CD4-positive, alpha-beta memory T cell (primary cell): ENCODE results near the gene PRRX1. TPM values are rescaled to one million over a fixed set of nuclear protein-coding genes. Genes with fewer than 3 reads are reported as not detected.
A peak's percentile ranks its signal among the peaks of the same experiment; 100 is the strongest.

ENCODE experiments used
- CTCF ChIA-PET: fragments of 350-600 bp; sonication (Branson Sonifier 250); formaldehyde crosslinking; loops from one replicate; lab custom pipeline; 2021; ENCODE audit warnings: inconsistent platforms; ENCODE audit not compliant: partially characterized antibody; lab: Charles Lee
- POLR2A ChIA-PET: fragments of 350-600 bp; sonication (Branson Sonifier 250); formaldehyde crosslinking; loops from one replicate; lab custom pipeline; 2021; ENCODE audit not compliant: partially characterized antibody; lab: Charles Lee
- DNase-seq, 5 donors: peaks; one replicate each; pipeline versions ENCODE4 v3.0.0 to v3.0.0-alpha.2; 2020 to 2022; ENCODE audit warnings: mixed read lengths in 1 of 5
- H3K27ac ChIP-seq: one replicate; pipeline ENCODE4 v1.7.0; 2013; ENCODE audit warnings: low read depth, low read length
- H3K27me3 ChIP-seq: 2 replicates; pipeline ENCODE4 v1.7.0; 2013; ENCODE audit warnings: mild to moderate bottlenecking, low read length, moderate library complexity; ENCODE audit not compliant: insufficient read depth
- H3K36me3 ChIP-seq: 2 replicates; pipeline ENCODE4 v1.7.0; 2013; ENCODE audit warnings: mild to moderate bottlenecking, low read length, moderate library complexity; ENCODE audit not compliant: insufficient read depth
- H3K4me1 ChIP-seq: 2 replicates; pipeline ENCODE4 v1.7.0; 2013; ENCODE audit warnings: mild to moderate bottlenecking, low read length, moderate library complexity; ENCODE audit not compliant: insufficient read depth
- H3K4me3 ChIP-seq, 2 donors: one replicate each; pipeline ENCODE4 v1.7.0; 2013; ENCODE audit warnings: low read length in 2 of 2, mild to moderate bottlenecking in 1 of 2
- H3K9me3 ChIP-seq, 2 donors: one replicate each; pipeline ENCODE4 v1.7.0; 2013; ENCODE audit warnings: low read length in 2 of 2, control low read depth in 1 of 2; ENCODE audit not compliant: control insufficient read depth in 1 of 2
- H3K27ac Mint-ChIP-seq, 7 donors: one replicate each; pipeline ENCODE4 v1.8.0; 2020 to 2021; ENCODE audit warnings: mixed read lengths in 7 of 7, mild to moderate bottlenecking in 6 of 7, inconsistent platforms in 3 of 7, moderate library complexity in 3 of 7
- H3K27me3 Mint-ChIP-seq, 2 donors: one replicate each; pipeline ENCODE4 v1.8.0; 2020 to 2021; ENCODE audit warnings: mixed read lengths in 2 of 2
- H3K36me3 Mint-ChIP-seq, 2 donors: one replicate each; pipeline ENCODE4 v1.8.0; 2020 to 2021; ENCODE audit warnings: mixed read lengths in 2 of 2, inconsistent platforms in 1 of 2, mild to moderate bottlenecking in 1 of 2
- H3K4me1 Mint-ChIP-seq, 4 donors: one replicate each; pipeline ENCODE4 v1.8.0; 2020 to 2021; ENCODE audit warnings: mixed read lengths in 4 of 4, mild to moderate bottlenecking in 1 of 4
- H3K4me3 Mint-ChIP-seq, 8 donors: one replicate each; pipeline ENCODE4 v1.8.0; 2020 to 2021; ENCODE audit warnings: mixed read lengths in 8 of 8, mild to moderate bottlenecking in 7 of 8, moderate library complexity in 6 of 8, inconsistent platforms in 3 of 8
- H3K9me3 Mint-ChIP-seq, 8 donors: one replicate each; pipeline ENCODE4 v1.8.0; 2020 to 2021; ENCODE audit warnings: mixed read lengths in 8 of 8, mild to moderate bottlenecking in 5 of 8, inconsistent platforms in 3 of 8, moderate library complexity in 1 of 8
- intact Hi-C: fragments of 100-400 bp; cut with micrococcal nuclease; formaldehyde crosslinking; loops from one replicate; pipeline ENCODE4 v1.15.1; 2023
- polyA plus RNA-seq, 2 donors: library from polyadenylated mRNA; unstranded; fragments of 300-500 nt; fragmentation: Illumina TruSeq; gene quantifications; one replicate each; pipeline ENCODE4 v1.2.3, GENCODE V29; 2021
- total RNA-seq, 2 experiments: library from RNA; stranded (reverse); gene quantifications; one replicate each; pipeline ENCODE4 v1.2.3, GENCODE V29; 2021

The PRRX1 gene
- total and polyA plus RNA-seq, 4 experiments from 2014 or later = not detected

DNA sequence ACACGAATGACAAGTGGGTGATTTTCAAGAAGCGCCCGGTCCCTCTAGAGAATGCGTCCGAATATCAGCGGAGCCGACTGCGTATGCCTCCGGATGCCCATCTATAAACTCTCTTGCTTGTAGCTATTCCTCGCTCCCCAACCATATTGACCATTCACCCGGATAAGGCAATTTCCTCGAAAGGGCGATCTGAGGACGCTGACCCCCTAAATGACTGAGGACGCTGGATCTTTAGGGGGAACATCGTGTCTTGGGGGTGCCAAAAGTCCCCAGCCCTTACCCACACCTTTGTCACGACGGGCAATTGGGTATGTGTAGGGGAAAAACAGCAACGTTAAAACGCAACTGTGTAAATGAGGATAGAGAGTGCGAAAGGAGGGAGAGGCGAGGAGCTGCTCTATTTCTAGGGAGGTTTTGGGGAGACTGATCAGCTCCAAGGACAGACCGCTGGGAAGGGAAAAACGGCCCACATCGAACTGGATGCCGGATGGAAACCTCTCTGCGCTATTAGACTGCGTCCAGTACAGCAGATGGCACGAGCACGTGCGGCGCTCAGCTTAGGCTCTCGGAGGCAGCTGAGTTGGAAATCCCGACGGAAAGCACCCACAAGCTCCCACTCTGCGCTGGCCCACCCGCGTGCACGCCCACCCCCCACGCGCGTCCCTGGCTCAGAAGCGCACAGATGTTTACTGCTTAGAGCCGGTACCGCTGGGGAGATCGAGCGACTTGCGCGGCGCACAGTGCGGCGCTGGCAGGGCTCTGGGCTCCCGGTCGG lies 2.9 kb upstream of the PRRX1 start:
- DNase-seq = no peak
- Mint-ChIP-seq H3K36me3 (no peaks in the 10 kb centered on the region), H3K4me1 (peaks cover 9 to 34% (median 21%) of the 10 kb centered on the region in 4 donors), H3K27me3 (peaks cover 55 to 59% of the 10 kb centered on the region in 2 donors), H3K9me3 (peaks cover 0 to 2% (median 0%) of the 10 kb centered on the region in 8 donors), H3K27ac (no peak overlapping the region), H3K4me3 (peak overlapping the region in 4 of 8 donors; percentile 30 to 53 (median 44))
- Histone ChIP-seq H3K4me1 (peaks cover 10% of the 10 kb centered on the region), H3K9me3 (no peaks in the 10 kb centered on the region), H3K27me3 (peaks cover 19% of the 10 kb centered on the region), H3K36me3 (no peaks in the 10 kb centered on the region), H3K4me3 (no peak overlapping the region), H3K27ac (no peak overlapping the region)
- CTCF ChIA-PET = no interaction called here
- intact Hi-C loops = no loop called here
- POLR2A ChIA-PET = no interaction called here

DNA sequence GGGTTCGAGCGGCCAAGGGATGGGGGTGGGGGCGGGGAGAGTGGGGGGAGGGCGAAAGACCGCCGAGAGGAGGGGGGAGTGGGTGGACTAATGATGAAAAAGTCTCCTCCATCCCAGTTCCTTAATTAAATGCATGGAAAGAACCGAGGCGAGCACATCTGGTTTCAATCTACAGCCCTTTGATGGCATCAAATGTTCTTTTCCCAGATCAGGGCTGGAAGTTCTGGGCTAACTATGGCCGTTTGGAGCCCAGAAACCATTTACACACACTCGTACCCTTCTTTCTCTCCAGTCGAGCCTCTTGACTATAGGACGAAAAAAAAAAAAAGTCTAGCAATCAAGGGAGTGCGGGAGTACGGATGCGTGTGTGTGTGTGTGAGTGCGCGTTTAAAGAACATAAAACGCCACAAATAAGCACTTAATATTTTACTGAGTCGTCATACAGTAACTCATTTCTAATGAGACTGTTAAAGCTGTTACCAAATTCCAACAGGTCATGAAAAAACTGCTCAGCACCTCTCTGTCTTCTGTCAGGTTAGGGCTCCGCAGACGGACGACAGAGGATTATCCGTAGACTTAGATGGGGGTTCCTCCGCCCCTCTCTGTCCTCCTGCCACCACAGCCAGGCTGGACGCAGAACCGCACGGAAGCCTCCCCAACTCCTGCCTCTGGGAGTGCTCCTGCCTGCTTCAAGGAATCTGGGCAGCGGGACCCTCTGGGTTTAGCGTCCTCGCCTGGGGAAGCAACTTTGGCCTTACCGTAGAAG lies 2.1 kb upstream of the PRRX1 start:
- intact Hi-C loops = no loop called here
- Histone ChIP-seq H3K4me3 (no peak overlapping the region), H3K4me1 (peaks cover 10% of the 10 kb centered on the region), H3K27me3 (peaks cover 19% of the 10 kb centered on the region), H3K36me3 (no peaks in the 10 kb centered on the region), H3K9me3 (no peaks in the 10 kb centered on the region), H3K27ac (no peak overlapping the region)
- POLR2A ChIA-PET = no interaction called here
- peak overlapping the region in 3 of 8 donors; percentile 29 to 54 (median 43) for H3K4me3 Mint-ChIP-seq
- peaks cover 11 to 39% (median 24%) of the 10 kb centered on the region in 4 donors for H3K4me1 Mint-ChIP-seq
- H3K27ac Mint-ChIP-seq = no peak overlapping the region
- no peak for DNase-seq
- peaks cover 60 to 62% of the 10 kb centered on the region in 2 donors for H3K27me3 Mint-ChIP-seq
- peaks cover 0 to 2% (median 0%) of the 10 kb centered on the region in 8 donors for H3K9me3 Mint-ChIP-seq
- no peaks in the 10 kb centered on the region for H3K36me3 Mint-ChIP-seq
- CTCF ChIA-PET = no interaction called here

DNA sequence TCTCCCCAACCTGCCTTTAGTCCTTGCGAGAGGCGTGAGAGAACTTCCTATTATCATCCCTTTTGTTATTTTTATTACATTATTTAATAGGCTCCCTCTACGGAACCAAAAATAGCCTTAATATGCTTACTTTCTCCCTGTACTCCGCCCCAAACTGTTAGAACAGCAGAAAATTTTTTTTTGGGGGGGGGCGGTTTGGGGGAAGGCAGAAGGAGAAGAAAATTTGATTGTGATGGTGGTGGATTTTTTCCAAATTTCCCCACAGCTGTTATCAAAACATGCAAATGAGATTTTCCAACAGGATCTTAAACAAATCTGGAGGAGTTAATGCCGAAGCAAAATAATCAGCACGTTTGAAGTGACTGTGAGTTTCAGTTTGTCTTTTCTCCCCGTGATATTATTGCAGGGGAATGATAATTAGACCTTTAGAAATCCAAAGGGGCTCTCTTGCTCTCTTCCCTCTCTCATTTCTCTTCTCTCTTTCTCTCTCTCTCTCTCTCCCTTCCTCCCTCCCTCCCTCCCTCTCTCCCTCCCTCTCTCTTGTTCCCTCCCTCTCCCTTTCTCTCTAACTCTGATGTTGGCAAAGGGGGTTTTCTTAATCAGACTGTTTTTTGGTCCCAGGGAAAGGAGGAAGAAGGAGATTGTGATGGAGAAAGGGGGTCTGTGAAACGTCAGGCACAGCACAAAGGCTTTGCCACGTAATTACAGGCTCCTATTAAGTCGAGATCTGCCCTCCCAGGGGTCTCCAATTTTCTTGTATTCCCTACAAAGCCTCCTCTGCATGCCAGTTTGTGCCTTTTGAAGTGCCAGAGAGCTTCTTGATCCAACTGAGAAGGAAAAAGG lies 1.1 kb upstream of the PRRX1 start:
- CTCF ChIA-PET = no interaction called here
- H3K27me3 ChIP-seq = peaks cover 25% of the 10 kb centered on the region
- peaks cover 0 to 3% (median 0%) of the 10 kb centered on the region in 8 donors for H3K9me3 Mint-ChIP-seq

DNA sequence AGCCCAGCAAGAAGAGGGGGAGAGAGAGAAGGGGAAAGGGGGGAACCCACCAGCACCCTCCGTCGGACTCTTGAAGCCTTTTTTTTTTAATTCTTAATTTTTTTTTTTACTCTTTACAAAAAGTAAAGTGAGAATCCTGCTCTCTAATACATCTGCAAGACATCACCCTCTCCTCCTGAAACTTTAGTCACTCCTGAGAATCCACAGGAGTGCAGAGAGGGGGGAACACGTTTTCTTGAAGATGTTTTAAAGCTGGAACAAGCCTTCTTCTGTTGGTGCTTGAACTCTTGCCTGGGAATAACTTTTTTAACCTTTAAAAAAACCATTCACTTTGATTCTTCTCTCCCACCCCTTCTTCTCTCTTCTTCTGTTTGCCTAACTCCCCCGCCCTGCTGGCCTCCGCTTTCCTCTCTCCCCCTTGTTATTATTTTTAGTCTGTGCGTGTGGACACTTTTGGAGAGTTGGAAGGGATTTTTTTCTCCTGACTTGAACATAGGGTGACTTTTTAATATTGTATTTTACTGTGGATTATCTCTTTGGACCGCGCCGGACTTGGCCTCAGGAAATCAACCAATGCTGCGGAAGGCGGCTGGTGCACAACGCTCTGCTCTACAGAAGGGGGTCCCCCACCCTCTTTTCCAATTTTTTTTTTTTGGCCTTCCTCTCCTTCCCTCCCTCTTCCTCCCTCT lies 383 bp upstream of the PRRX1 start:
- Mint-ChIP-seq H3K4me3 (peak overlapping the region in 5 of 8 donors; percentile 20 to 59 (median 39)), H3K4me1 (peaks cover 20 to 53% (median 36%) of the 10 kb centered on the region in 4 donors), H3K27ac (no peak overlapping the region), H3K9me3 (peaks cover 0 to 3% (median 0%) of the 10 kb centered on the region in 8 donors), H3K36me3 (no peaks in the 10 kb centered on the region), H3K27me3 (peaks cover 66 to 68% of the 10 kb centered on the region in 2 donors)
- Histone ChIP-seq H3K9me3 (no peaks in the 10 kb centered on the region), H3K36me3 (no peaks in the 10 kb centered on the region), H3K27ac (no peak overlapping the region), H3K4me1 (peaks cover 10% of the 10 kb centered on the region), H3K27me3 (peaks cover 27% of the 10 kb centered on the region), H3K4me3 (no peak overlapping the region)
- ChIA-PET CTCF (no interaction called here), POLR2A (no interaction called here)
- intact Hi-C loops = no loop called here
- no peak for DNase-seq

More for the DNA sequence above, 1.1 kb upstream of the PRRX1 start:
- H3K36me3 Mint-ChIP-seq = no peaks in the 10 kb centered on the region
- POLR2A ChIA-PET = no interaction called here
- Histone ChIP-seq H3K4me3 (no peak overlapping the region), H3K27ac (no peak overlapping the region), H3K4me1 (peaks cover 10% of the 10 kb centered on the region), H3K9me3 (no peaks in the 10 kb centered on the region), H3K36me3 (no peaks in the 10 kb centered on the region)
- no peak overlapping the region for H3K27ac Mint-ChIP-seq
- intact Hi-C loops = no loop called here
- H3K4me3 Mint-ChIP-seq = peak overlapping the region in 4 of 8 donors; percentile 14 to 54 (median 43)
- H3K4me1 Mint-ChIP-seq = peaks cover 13 to 45% (median 29%) of the 10 kb centered on the region in 4 donors
- H3K27me3 Mint-ChIP-seq = peaks cover 62 to 67% of the 10 kb centered on the region in 2 donors
- no peak for DNase-seq

DNA sequence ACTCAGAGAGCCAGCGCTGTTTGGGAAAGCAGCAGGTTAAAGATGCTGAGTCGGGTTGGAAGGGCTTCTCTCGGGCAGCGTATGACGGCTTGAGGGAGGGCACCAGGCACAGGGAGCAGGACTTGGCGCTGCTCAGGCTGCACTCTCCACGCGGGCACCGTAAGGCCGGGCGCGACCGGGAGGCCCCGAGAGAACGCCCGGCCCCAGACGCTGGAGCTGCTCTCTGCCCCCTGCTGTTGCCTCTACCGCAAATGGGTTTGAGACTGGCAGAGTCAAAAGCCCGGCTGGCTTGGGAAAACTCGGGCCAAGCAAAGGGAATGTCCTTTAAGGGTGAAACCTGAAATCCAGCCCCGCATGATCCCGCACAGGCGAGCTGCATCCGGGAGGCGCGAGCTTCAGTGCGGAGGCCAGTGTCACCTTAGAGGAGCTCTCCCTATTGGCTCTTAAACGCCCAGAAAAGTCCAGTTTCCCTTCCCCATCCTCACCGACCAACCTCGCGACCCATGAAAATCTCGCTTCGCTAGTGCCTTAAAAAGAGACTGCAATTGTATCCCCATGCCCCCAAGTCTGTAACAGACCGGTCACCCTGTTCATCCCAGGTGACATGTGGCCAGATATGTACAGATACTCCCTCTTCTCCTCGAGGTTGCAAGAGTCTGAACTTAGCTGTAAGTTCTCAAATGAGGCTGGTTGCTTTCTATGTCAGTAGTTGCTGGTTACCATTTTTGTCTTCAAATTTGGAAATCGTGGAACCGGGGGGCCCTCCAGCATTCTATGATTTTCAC lies 1.1 kb downstream of the PRRX1 start:
- no peak for DNase-seq
- Mint-ChIP-seq H3K27me3 (peaks cover 66 to 69% of the 10 kb centered on the region in 2 donors), H3K4me3 (peak overlapping the region in 5 of 8 donors; percentile 6 to 59 (median 49)), H3K4me1 (peaks cover 22 to 58% (median 41%) of the 10 kb centered on the region in 4 donors), H3K36me3 (peaks cover 0 to 4% of the 10 kb centered on the region in 2 donors), H3K9me3 (peaks cover 0 to 6% (median 0%) of the 10 kb centered on the region in 8 donors), H3K27ac (peak overlapping the region in 1 of 7 donors; percentile 63)
- peaks cover 39% of the 10 kb centered on the region for H3K27me3 ChIP-seq
- peaks cover 10% of the 10 kb centered on the region for H3K4me1 ChIP-seq
- intact Hi-C loops = no loop called here
- H3K27ac ChIP-seq = no peak overlapping the region
- H3K9me3 ChIP-seq = no peaks in the 10 kb centered on the region
- no peaks in the 10 kb centered on the region for H3K36me3 ChIP-seq
- POLR2A ChIA-PET = no interaction called here
- no peak overlapping the region for H3K4me3 ChIP-seq
- CTCF ChIA-PET = no interaction called here

DNA sequence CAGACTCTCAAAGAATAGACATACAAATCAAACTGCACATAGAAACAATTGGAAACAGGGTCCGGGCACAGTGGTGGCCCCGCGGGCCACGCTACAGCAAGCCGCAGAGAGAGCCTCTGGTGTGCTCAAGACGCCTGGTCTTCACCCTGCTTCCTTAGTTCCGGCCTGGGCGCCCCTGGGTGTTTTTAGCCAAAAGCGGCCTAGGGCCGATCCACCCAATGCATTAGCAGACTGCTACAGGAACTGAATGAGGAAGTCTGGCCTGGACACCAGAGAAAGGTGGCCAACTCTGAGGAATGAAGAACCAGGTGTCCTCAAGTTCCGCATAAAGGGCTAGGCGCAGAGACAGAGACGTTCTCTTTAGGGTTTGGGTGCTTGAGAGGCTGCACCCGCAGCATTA lies 1.7 kb downstream of the PRRX1 start:
- Histone ChIP-seq H3K9me3 (no peaks in the 10 kb centered on the region), H3K36me3 (no peaks in the 10 kb centered on the region), H3K27me3 (peaks cover 43% of the 10 kb centered on the region), H3K4me1 (peaks cover 10% of the 10 kb centered on the region), H3K4me3 (no peak overlapping the region), H3K27ac (no peak overlapping the region)
- intact Hi-C loops = no loop called here
- DNase-seq = no peak
- ChIA-PET POLR2A (no interaction called here), CTCF (no interaction called here)
- H3K9me3 Mint-ChIP-seq = peaks cover 0 to 6% (median 0%) of the 10 kb centered on the region in 8 donors
- peaks cover 20 to 58% (median 41%) of the 10 kb centered on the region in 4 donors for H3K4me1 Mint-ChIP-seq
- peaks cover 68 to 69% of the 10 kb centered on the region in 2 donors for H3K27me3 Mint-ChIP-seq
- H3K4me3 Mint-ChIP-seq = peak overlapping the region in 2 of 8 donors; percentile 6 to 50
- peaks cover 0 to 4% of the 10 kb centered on the region in 2 donors for H3K36me3 Mint-ChIP-seq
- no peak overlapping the region for H3K27ac Mint-ChIP-seq
